Measurements from ENCODE around the gene ISG20. TPM values are rescaled to one million over a fixed set of nuclear protein-coding genes. Genes with fewer than 3 reads are reported as not detected.
A peak's percentile ranks its signal among the peaks of the same experiment; 100 is the strongest.

The ISG20 gene
- polyA plus RNA-seq, 2 of the 4 experiments (the other 2 are of a cell fraction) = 7.2 to 47.4 TPM

- ChIA-PET CTCF (interaction anchor here (0.6 to 1.2 kb wide), 3 partner anchors 10 to 151 kb away, joined by 3 read pairs; no protein-coding TSS in a partner anchor), POLR2A (no interaction called here)
- 88% methylated on average over 2 of the region's 2 CpGs for WGBS (ENCODE audit: missing lambda C conversion rate)
These were observed 19.0 kb upstream of the ISG20 start for GRCh38 chr15:88619796-88620195.

DNA sequence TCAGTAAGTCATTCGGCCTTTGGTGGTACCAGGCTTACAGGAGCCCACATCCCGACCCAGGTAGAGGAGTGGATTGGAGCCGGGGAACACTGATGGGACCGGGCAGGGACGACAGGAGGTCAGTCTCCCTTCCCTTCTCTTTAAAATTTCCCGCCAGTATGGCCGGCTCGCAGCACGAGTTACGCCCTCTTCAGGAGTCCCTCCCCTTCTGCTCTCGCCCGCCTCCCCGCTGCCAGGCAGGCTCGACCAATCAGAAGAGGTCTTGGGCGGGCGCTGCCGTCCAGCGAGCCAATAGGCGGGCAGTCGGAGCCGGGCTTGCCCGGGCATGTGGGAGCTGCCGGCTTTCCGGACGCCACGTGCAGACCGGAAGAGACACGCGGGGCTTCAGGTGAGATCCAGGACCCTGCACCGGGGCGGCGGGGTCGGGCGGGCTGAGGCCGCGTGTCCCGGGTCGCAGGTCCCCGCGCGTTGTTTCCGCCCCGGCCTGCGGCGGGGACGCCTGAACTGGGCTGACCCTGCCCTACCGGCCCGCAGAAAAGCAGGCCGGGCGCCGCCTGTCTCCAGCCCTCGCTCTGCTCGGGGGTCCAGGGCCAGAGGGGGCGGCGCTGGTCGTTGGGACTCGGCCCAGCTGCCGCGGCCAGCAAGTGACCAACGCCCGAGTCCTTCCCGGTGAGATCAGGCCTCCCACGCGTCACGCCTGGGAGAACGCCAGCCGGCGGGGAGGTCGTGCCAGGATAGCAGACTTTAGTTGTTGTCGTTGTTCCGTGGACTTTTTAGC, 17.6 kb upstream of the ISG20 start, which contains the start of gene AEN:
Gene AEN, plus strand, starts transcription at position 346 of the 778 bp plus-strand sequence. CDS start 4,870 bp downstream, outside the sequence.
- DNase-seq (ENCODE audit: low read depth in 1 of 2, low spot score in 1 of 2) = peak; percentile 97 to 98
- 2% methylated on average over 36 of the region's 71 CpGs for WGBS (ENCODE audit: missing lambda C conversion rate)
- ATAC-seq = peak; percentile 94 to 98
- POLR2A ChIA-PET = interaction anchor here (0.6 to 1.0 kb wide), 6 partner anchors 10 to 340 kb away, joined by 3 to 6 read pairs (median 3); partner anchors contain the start of genes MRPL46 and MRPS11
- no peak for FAIRE-seq
- CTCF ChIA-PET = interaction anchor here (1.0 to 1.5 kb wide), 5 partner anchors 8 to 144 kb away, joined by 3 to 6 read pairs (median 4); partner anchors contain the start of gene ISG20
- Histone ChIP-seq H3K27ac (peak within 1 kb of the TSS; percentile 95 to 99), H3K4me3 (peak within 1 kb of the TSS; percentile 82), H3K9me3 (no peaks in the 10 kb centered on the region), H3K4me1 (peaks cover 42% of the 10 kb centered on the region), H3K4me2 (peak within 1 kb of the TSS; percentile 87)
- no peak for TF ChIP-seq SREBF2 (IDR thresholded peaks at IDR 0.05)
- TF ChIP-seq KDM5A (IDR thresholded peaks at IDR 0.05) = 0 out of 2 replicates have a peak, but pooled peaks have one; percentile 14
- no peak for TF ChIP-seq HES2 (IDR thresholded peaks at IDR 0.05)
- peak; percentile 91 for TF ChIP-seq E2F6 (IDR thresholded peaks at IDR 0.05; ENCODE audit: borderline replicate concordance, low read depth)
- no peak for TF ChIP-seq ZNF302 (CRISPR knock-in tag; IDR thresholded peaks at IDR 0.05)
- TF ChIP-seq MYC (IDR thresholded peaks at IDR 0.05; ENCODE audit: borderline replicate concordance, low read length) = peak; percentile 100
- no peak for TF ChIP-seq EHMT2 (IDR thresholded peaks at IDR 0.05; ENCODE audit: low read depth)
- no peak for TF ChIP-seq RARB (CRISPR knock-in tag; IDR thresholded peaks at IDR 0.05)
- TF ChIP-seq NR3C1 (IDR thresholded peaks at IDR 0.05) = no peak
- TF ChIP-seq HEYL (CRISPR knock-in tag; IDR thresholded peaks at IDR 0.05) = no peak
- no peak for TF ChIP-seq ZSCAN20 (CRISPR knock-in tag; IDR thresholded peaks at IDR 0.05)
- TF ChIP-seq HDAC2 (IDR thresholded peaks at IDR 0.05) = peak; percentile 46; the same call in 1 of the 2 replicates
- TF ChIP-seq JUNB (IDR thresholded peaks at IDR 0.05) = no peak
- TF ChIP-seq REST (IDR thresholded peaks at IDR 0.05) = no peak

More at GRCh38 chr15:88619796-88620195, 19.0 kb upstream of the ISG20 start:
- no peak overlapping the region for H3K4me3 ChIP-seq
- peaks cover 41% of the 10 kb centered on the region for H3K4me1 ChIP-seq
- H3K27ac ChIP-seq = no peak overlapping the region
- DNase-seq (ENCODE audit: low read depth in 1 of 2, low spot score in 1 of 2) (no peak), ATAC-seq (no peak), FAIRE-seq (no peak)
- H3K9me3 ChIP-seq = no peaks in the 10 kb centered on the region
- no peak overlapping the region for H3K4me2 ChIP-seq
- TF ChIP-seq, protein P1, sequence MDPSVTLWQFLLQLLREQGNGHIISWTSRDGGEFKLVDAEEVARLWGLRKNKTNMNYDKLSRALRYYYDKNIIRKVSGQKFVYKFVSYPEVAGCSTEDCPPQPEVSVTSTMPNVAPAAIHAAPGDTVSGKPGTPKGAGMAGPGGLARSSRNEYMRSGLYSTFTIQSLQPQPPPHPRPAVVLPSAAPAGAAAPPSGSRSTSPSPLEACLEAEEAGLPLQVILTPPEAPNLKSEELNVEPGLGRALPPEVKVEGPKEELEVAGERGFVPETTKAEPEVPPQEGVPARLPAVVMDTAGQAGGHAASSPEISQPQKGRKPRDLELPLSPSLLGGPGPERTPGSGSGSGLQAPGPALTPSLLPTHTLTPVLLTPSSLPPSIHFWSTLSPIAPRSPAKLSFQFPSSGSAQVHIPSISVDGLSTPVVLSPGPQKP (IDR thresholded peaks at IDR 0.05; ENCODE audit: low read depth, low read length) = no peak
- TF ChIP-seq ZSCAN20 (CRISPR knock-in tag; IDR thresholded peaks at IDR 0.05) = no peak
- no peak for TF ChIP-seq HOXA7 (CRISPR knock-in tag; IDR thresholded peaks at IDR 0.05)
- no peak for TF ChIP-seq EHF (CRISPR knock-in tag; IDR thresholded peaks at IDR 0.05)
- TF ChIP-seq MAX (IDR thresholded peaks at IDR 0.05) = no peak
- no peak for TF ChIP-seq ZC3H11A (IDR thresholded peaks at IDR 0.05)
- TF ChIP-seq, protein P2, sequence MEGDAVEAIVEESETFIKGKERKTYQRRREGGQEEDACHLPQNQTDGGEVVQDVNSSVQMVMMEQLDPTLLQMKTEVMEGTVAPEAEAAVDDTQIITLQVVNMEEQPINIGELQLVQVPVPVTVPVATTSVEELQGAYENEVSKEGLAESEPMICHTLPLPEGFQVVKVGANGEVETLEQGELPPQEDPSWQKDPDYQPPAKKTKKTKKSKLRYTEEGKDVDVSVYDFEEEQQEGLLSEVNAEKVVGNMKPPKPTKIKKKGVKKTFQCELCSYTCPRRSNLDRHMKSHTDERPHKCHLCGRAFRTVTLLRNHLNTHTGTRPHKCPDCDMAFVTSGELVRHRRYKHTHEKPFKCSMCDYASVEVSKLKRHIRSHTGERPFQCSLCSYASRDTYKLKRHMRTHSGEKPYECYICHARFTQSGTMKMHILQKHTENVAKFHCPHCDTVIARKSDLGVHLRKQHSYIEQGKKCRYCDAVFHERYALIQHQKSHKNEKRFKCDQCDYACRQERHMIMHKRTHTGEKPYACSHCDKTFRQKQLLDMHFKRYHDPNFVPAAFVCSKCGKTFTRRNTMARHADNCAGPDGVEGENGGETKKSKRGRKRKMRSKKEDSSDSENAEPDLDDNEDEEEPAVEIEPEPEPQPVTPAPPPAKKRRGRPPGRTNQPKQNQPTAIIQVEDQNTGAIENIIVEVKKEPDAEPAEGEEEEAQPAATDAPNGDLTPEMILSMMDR (IDR thresholded peaks at IDR 0.05) = no peak
- no peak for TF ChIP-seq GATA3 (IDR thresholded peaks at IDR 0.05; ENCODE audit: borderline replicate concordance)
- no peak for TF ChIP-seq FOSL2 (IDR thresholded peaks at IDR 0.05)
- TF ChIP-seq FOSL2 (CRISPR knock-in tag; IDR thresholded peaks at IDR 0.05) = no peak
- TF ChIP-seq MAZ (IDR thresholded peaks at IDR 0.05; ENCODE audit: borderline replicate concordance, low read depth, low read length) = no peak
- TF ChIP-seq NR3C1 (IDR thresholded peaks at IDR 0.05) = no peak
- TF ChIP-seq BCL3 (IDR thresholded peaks at IDR 0.05) = no peak
- TF ChIP-seq BHLHE40 (IDR thresholded peaks at IDR 0.05; ENCODE audit: low read depth, low read length) = no peak
- TF ChIP-seq NPAS2 (CRISPR knock-in tag; IDR thresholded peaks at IDR 0.05; ENCODE audit: borderline replicate concordance) = no peak
- no peak for TF ChIP-seq HOXB5 (CRISPR knock-in tag; IDR thresholded peaks at IDR 0.05)
- no peak for TF ChIP-seq MYC (IDR thresholded peaks at IDR 0.05; ENCODE audit: borderline replicate concordance, low read length)
- no peak for TF ChIP-seq TP53 (CRISPR knock-in tag; IDR thresholded peaks at IDR 0.05)

Measured in A549 (cell line).